Stomach smooth muscle (tissue), 2 donors: ENCODE results near the gene KRT79.

ENCODE experiments used
- H3K27ac ChIP-seq: one replicate; pipeline ENCODE4 v1.7.0; 2013; ENCODE audit warnings: mild to moderate bottlenecking, low read length, inconsistent platforms
- H3K27me3 ChIP-seq, 2 donors: one replicate each; pipeline ENCODE4 v1.7.0; 2013; ENCODE audit warnings: low read length in 2 of 2; ENCODE audit not compliant: insufficient read depth in 2 of 2, control insufficient read depth in 1 of 2
- H3K36me3 ChIP-seq, 2 donors: one replicate each; pipeline ENCODE4 v1.7.0; 2013; ENCODE audit warnings: low read length in 2 of 2; ENCODE audit not compliant: control insufficient read depth in 2 of 2, insufficient read depth in 2 of 2
- H3K4me1 ChIP-seq: one replicate; pipeline ENCODE4 v1.7.0; 2013; ENCODE audit warnings: low read length; ENCODE audit not compliant: control insufficient read depth, insufficient read depth
- H3K4me3 ChIP-seq, 2 donors: one replicate each; pipeline ENCODE4 v1.7.0; 2013; ENCODE audit warnings: low read length in 2 of 2
- H3K9ac ChIP-seq, 2 donors: one replicate each; pipeline ENCODE4 v1.7.0; 2013; ENCODE audit warnings: low read length in 2 of 2, mild to moderate bottlenecking in 1 of 2
- H3K9me3 ChIP-seq, 2 donors: one replicate each; pipeline ENCODE4 v1.7.0; 2013; ENCODE audit warnings: low read length in 2 of 2; ENCODE audit not compliant: control insufficient read depth in 2 of 2
- donor health status: healthy.
- donor health status: Pancreatic carcinoma.

The KRT79 gene

DNA sequence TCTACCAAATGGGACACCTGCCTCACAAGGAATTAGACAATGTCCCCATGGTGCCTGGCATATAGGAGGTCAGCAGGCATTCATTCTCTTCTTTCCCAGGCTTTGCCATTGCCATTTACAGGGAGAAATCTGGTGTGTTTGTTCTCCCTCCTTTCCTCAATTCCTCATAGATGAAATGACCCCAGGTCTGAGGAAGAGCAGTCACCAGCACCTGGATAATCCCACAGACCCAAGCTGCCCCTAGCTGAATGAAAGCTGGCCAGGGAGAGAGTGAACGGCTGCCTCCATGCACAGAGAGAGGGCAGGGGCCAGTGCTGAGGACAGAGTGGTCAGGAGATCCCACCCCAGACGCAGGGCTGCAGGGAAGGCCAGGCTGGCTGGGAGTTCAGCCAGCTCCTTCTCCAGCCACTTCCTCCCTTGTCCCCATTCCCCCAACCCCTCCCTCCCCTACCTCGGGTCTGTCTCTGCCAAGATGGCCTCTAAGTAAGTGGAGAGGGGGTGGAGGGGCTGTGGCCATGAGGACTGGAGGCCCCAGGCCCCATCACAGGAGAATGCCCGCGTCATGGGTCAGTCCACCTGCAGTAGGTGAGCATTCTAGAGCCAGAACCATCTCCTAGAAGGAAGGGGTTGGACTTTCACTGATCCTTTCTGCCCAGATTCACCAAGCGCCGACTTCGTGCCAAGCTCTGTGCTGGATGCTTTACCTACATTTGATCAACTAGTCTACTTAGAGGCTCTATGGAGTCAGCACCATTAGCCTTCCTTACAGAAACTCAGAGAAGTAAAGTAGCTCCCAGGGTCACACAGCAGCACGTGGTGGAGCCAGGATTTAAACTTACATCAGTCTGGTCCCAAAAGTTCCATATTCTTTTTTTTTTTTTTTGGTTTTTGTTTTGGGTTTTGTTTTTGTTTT lies 18.2 kb downstream of the KRT79 start:
- Histone ChIP-seq H3K9ac (no peak overlapping the region), H3K9me3 (no peaks in the 10 kb centered on the region), H3K4me3 (no peak overlapping the region), H3K27me3 (peaks cover 4 to 8% of the 10 kb centered on the region in 2 donors), H3K27ac (no peak overlapping the region), H3K4me1 (no peaks in the 10 kb centered on the region), H3K36me3 (no peaks in the 10 kb centered on the region)

DNA sequence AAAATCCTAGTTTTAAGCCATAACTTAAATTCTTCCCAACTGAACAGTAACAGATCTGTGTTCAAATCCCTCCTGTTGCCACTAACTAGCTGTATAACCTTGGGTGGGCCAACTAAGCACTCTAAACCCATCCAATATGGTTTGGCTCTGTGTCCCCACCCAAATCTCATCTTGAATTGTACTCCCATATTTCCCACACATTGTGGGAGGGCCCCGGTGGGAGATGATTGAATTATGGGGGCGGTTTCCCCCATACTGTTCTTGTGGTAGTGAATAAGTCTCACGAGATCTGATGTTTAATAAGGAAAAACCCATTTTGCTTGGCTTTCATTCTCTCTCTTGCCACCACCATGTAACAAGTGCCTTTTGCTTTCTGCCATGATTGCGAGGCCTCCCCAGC lies 18.9 kb downstream of the KRT79 start:
- Histone ChIP-seq H3K9ac (no peak overlapping the region), H3K27me3 (peaks cover 4 to 11% of the 10 kb centered on the region in 2 donors), H3K36me3 (no peaks in the 10 kb centered on the region), H3K9me3 (no peaks in the 10 kb centered on the region), H3K4me1 (no peaks in the 10 kb centered on the region), H3K27ac (no peak overlapping the region), H3K4me3 (no peak overlapping the region)

DNA sequence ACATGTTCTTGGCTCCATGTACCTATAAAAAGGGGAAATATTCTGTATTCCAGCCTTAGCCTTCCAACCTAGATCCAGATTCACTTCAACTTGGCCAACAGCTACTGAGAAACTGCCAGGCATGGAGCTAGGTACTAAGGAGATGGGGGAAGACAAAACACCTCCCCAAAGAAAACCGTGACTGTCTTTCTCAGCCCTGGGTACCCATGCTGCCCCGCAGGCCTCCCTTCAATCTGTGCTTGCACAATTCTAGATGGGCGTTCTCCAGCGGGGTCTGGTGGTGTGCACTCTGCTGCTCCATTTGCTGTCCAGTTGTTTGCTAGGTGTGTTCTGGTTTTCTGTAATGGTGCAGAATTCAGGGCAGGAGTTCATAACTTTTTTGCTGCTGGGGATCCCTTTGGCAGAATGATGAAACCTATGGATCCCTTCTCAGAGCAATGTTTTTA lies 19.4 kb downstream of the KRT79 start:
- Histone ChIP-seq H3K36me3 (no peaks in the 10 kb centered on the region), H3K4me1 (no peaks in the 10 kb centered on the region), H3K27ac (no peak overlapping the region), H3K4me3 (no peak overlapping the region), H3K9ac (no peak overlapping the region), H3K27me3 (peaks cover 0 to 11% of the 10 kb centered on the region in 2 donors), H3K9me3 (no peaks in the 10 kb centered on the region)

DNA sequence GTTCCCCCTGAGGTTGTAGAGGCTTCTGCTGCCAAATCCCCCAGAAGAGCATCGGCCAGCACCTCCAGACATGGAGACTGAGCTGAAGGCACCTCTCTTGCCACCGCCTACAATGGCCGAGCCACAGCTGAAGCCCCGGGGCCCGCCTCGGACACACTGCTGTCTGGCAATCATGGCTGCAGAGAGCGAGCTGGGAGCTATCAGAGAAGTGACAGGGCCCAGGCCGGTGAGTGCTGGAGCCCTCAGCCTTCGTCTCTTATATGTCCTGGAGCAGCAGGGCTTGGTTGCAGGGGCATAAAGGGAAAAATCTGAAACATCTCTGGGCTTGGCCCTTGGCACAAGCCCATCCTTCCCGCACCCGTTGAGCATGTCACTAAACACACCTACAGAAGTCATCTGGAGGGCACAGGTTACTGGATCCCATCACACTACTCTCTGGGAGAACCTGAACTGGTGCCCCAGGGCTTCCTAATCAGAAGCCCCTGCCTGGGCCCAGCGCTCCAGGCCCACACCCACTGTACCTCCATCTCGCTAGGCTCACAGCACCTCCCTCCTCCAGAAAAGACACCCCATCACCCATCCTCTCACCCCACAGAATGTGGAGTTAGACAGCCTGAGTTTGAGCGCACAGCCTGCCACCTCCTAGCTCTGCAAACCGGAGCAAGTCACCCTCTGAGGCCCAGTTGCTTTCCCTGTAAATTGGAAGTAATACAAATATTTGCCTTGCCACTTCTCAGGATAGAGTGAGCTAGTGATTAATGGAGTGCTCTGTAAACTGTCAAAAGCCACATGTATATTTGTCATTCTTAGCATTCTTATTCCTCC lies 20.0 kb downstream of the KRT79 start, which contains the start of gene KRT4:
TSS of gene KRT4 (minus strand) at position 232 of the 825 bp plus-strand sequence. CDS start at position 174, 58 bp downstream.
- no peak within 1 kb of the TSS for H3K27ac ChIP-seq

DNA sequence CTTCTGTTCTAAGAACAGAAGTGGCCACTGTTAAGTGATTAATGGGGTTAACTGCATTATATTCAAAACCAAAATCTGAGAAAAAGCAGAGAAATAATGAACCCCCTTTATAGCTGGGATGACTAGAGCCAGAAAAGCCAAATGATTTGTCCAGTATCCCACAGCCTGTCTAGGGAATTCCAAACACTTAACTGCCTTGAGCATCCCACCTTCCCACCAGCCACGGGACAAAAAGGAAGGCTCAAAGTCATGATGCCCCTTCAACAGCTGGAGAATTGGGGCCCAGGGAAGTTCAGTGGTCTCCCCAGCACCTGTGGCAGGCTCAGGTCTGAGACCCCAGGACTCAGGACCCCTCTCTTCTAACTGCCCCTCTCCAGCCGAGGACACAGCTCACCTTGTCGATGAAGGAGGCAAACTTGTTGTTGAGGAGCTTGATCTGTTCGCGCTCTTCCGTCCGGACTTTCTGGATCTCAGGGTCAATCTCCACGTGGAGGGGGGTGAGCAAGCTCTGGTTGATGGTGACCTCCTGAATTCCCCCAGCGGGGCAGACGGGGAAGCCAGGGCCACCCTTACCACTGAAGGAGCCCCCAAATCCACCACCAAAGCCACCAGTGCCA lies 20.8 kb downstream of the KRT79 start:
- Histone ChIP-seq H3K4me1 (no peaks in the 10 kb centered on the region), H3K9ac (no peak overlapping the region), H3K27ac (no peak overlapping the region), H3K27me3 (peaks cover 6 to 11% of the 10 kb centered on the region in 2 donors), H3K36me3 (no peaks in the 10 kb centered on the region), H3K4me3 (no peak overlapping the region), H3K9me3 (no peaks in the 10 kb centered on the region)

More for the DNA sequence above, 20.0 kb downstream of the KRT79 start, which contains the start of gene KRT4:
- no peak within 1 kb of the TSS for H3K9ac ChIP-seq
- H3K4me1 ChIP-seq: no peaks in the 10 kb centered on the region
- H3K4me3 ChIP-seq: no peak within 1 kb of the TSS
- H3K27me3 ChIP-seq: peaks cover 0 to 11% of the 10 kb centered on the region in 2 donors
- H3K9me3 ChIP-seq: no peaks in the 10 kb centered on the region
- no peaks in the 10 kb centered on the region for H3K36me3 ChIP-seq

DNA sequence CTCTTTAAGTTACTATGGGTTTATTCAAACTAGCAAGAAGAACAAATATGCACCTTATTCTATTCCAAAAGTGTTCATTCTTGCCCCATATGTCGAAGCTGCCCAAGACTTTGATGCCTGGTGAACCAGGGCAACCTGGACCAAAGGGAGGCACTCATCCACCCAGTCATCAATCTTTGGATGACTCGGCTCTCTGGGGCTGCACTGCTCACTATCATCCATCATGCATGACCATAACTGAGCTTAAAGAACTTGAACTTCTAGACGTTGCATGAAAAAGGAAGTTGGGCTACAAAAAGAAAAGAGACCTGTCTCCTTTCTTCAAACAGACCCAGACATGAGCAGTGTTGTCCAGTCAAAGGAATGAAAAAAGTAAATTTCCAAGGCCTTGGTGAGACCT lies 21.4 kb downstream of the KRT79 start:
- Histone ChIP-seq H3K9ac (no peak overlapping the region), H3K36me3 (no peaks in the 10 kb centered on the region), H3K4me3 (no peak overlapping the region), H3K4me1 (no peaks in the 10 kb centered on the region), H3K9me3 (no peaks in the 10 kb centered on the region), H3K27ac (no peak overlapping the region), H3K27me3 (peaks cover 6 to 9% of the 10 kb centered on the region in 2 donors)

DNA sequence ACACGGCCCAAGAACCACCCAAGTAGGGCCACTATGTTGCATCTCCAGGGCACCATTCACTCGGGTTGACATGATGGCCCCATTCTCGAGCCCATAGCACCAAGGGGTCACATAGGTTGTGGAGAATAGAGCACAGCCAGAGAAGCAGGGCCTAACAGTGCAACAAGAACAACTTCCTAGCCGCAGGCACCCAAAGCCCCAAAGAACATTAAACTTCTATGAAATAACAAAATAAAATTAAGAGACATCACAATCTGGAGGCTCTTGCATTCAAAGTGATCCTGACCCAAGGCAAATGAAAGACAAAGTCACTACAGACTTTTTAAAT lies 22.1 kb downstream of the KRT79 start:
- Histone ChIP-seq H3K27ac (no peak overlapping the region), H3K36me3 (no peaks in the 10 kb centered on the region), H3K9me3 (no peaks in the 10 kb centered on the region), H3K4me3 (no peak overlapping the region), H3K27me3 (peaks cover 5 to 6% of the 10 kb centered on the region in 2 donors), H3K9ac (no peak overlapping the region), H3K4me1 (no peaks in the 10 kb centered on the region)

DNA sequence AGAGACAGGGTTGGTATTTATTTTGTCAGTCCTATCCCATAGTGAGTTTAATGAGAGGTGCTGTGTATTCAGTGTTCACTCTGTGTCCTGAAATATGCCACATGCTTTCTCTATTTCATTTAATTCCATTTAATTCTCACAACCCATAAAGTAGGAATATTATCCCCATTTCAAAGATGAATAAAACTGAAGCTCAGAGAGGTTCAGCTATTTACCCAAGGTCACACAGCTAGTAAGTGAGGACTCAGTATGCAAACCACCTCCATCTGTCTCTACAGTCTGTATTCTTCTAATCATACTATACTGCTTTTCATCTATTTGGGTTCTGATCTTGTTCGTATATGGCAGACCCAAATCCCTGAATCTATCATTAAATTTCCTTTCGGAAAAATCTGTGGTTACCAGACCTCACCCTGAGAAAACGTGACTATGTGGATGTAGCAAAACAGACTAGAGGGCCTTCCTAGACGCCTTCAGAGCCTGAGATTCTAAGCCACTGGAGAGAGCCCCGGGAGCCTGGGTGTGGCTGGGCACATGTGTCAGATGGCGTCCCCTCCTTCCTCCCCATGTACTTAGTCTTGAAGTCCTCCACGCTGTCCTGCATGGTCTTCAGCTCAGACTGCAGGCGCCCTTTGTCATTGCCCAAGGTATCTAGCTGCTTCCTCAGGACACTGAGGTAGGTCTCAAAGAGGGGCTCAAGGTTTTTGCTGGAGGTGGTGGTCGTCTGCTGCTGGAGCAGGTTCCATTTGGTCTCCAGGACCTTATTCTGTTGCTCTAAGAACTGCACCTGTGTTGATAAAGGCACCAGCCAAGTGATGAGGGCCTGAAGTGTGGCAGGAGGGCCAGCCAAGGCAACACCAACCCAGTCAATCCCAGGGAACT lies 22.7 kb downstream of the KRT79 start:
- Histone ChIP-seq H3K36me3 (no peaks in the 10 kb centered on the region), H3K27ac (no peak overlapping the region), H3K4me3 (no peak overlapping the region)

DNA sequence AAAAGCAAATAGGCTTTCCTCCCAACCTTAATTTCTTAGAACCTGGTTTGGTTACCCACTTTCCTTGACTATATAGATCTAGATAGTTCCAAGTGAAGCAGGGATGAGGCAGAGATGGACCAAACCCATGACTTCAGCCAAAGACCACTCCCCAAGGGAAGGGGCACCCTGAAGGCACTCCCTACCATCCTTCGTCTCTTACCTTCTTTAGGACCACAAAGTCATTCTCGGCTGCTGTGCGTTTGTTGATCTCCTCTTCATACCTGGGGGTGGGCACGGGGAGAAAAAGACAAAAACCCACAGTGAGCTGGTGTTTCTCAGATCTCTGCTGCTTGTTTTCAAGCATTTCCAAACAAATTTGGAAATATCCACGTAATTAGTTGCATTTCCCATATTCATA lies 23.6 kb downstream of the KRT79 start:
- Histone ChIP-seq H3K9ac (no peak overlapping the region), H3K27me3 (peaks cover 5 to 6% of the 10 kb centered on the region in 2 donors), H3K4me1 (no peaks in the 10 kb centered on the region), H3K4me3 (no peak overlapping the region), H3K9me3 (no peaks in the 10 kb centered on the region), H3K27ac (no peak overlapping the region), H3K36me3 (no peaks in the 10 kb centered on the region)

More for the DNA sequence above, 22.7 kb downstream of the KRT79 start:
- peaks cover 5 to 6% of the 10 kb centered on the region in 2 donors for H3K27me3 ChIP-seq
- H3K9me3 ChIP-seq: no peaks in the 10 kb centered on the region
- no peaks in the 10 kb centered on the region for H3K4me1 ChIP-seq
- no peak overlapping the region for H3K9ac ChIP-seq

DNA sequence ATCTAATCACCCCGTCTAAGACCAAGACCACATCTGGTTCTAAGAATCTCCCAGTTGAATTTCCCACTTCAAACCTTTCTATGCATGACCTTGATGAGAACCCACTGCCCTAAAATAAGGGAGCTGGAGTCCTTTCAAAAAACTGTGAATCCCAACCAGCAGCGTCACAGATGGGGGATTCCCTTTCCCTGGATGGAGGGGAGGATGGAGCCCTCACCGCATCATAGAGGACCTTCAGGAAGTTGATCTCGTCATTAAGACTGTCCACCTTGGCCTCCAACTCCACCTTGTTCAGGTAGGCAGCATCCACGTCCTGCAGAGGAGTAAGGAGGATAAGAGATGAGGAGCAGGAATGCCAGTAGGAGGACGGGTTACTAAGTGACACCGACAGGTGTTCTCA lies 24.9 kb downstream of the KRT79 start:
- Histone ChIP-seq H3K36me3 (no peaks in the 10 kb centered on the region), H3K27ac (no peak overlapping the region), H3K27me3 (peaks cover 5 to 6% of the 10 kb centered on the region in 2 donors), H3K4me3 (no peak overlapping the region), H3K9ac (no peak overlapping the region), H3K4me1 (no peaks in the 10 kb centered on the region), H3K9me3 (no peaks in the 10 kb centered on the region)
